Measurements from ENCODE around the gene GINS1.
A peak's percentile ranks its signal among the peaks of the same experiment; 100 is the strongest.

The GINS1 gene

GRCh38 chr20:25407311-25408169 is at the start of gene GINS1:
TSS of gene GINS1 (plus strand) at chr20:25407673. CDS start at chr20:25407821, 148 bp downstream.
- DNase-seq = peak; percentile 97

GRCh38 chr20:25360631-25361286 is 46.7 kb upstream of the GINS1 start:
- DNase-seq = no peak

DNA sequence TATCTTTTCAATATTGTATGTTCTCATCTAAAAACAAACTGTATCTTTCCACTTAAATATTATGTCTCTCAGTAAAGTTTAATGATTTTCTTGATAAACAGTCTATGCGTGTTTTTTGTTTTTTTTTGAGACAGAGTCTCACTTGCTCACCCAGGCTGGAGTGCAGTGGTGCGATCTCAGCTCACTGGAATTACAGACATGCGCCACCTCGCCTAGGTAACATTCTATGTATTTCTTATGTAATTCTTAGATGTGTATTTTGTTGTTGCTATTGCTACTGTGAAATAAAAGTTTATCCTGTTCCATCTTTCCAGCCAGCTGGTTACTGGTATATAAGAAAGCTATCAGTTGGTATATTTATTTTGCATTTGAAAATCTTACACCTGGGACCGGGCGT is 46.2 kb upstream of the GINS1 start:
- no peak for DNase-seq

GRCh38 chr20:25364180-25364788 is 43.2 kb upstream of the GINS1 start:
- no peak for DNase-seq

- DNase-seq = no peak
Measured at GRCh38 chr20:25364879-25365699, 42.4 kb upstream of the GINS1 start.

DNA sequence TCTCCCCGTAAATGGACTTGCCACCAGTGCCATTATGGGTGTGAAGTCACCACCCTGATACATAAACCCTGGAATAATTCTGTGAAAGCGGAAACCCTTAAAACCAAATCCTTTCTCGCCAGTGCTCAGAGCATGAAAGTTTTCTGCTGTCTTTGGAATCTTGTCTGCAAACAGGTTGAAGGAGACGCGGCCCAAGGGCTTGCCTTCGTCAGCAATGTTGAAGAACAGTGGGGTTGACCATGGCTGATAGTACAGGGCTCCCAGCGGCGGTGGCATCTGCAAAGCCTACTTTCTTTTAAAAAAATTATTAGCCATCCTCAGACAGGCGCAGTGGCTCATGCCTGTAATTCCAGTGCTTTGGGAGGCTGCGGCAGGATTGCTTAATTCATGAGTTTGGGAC is 38.9 kb upstream of the GINS1 start:
- no peak for DNase-seq

DNA sequence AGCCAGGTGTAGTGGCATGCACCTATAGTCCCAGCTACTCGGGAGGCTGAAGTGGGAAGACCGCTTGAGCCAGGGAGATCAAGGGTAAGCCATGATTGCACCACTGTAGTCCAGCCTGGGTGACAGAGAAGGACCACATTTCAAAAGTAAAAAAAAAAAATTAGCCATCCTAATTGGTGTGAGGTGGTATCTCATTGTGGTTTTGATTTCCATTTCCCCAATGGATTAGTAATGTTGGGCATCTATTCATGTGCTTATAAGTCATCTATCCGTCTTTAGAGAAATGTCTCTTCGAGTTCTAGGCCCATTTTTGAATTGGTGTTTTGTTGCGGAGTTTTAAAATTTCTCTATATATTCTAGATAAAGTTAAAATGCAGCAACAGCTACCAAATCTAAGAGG is 38.5 kb upstream of the GINS1 start:
- DNase-seq = no peak

DNA sequence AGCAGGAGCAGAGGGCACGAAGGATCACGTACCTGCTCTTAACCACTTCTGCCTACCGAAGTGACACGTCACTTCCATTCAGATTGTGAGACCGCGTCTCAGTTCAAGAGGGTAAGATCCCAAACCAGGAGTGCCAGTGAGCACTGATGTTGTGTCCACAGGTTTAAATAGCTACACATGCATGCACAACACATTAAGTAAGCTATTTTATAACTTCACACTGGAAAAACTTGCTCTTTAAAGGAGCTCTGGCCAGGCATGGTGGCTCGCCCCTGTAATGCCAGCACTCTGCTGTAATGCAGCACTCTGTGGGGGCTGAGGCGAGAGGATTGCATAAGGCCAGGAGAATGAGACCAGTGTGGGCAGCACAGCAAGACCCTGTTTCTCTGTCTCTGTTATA is 37.9 kb upstream of the GINS1 start:
- DNase-seq = no peak

- no peak for DNase-seq
Measured at GRCh38 chr20:25369971-25370370, 37.5 kb upstream of the GINS1 start.

GRCh38 chr20:25372584-25373336 is 34.7 kb upstream of the GINS1 start:
- DNase-seq = no peak

DNA sequence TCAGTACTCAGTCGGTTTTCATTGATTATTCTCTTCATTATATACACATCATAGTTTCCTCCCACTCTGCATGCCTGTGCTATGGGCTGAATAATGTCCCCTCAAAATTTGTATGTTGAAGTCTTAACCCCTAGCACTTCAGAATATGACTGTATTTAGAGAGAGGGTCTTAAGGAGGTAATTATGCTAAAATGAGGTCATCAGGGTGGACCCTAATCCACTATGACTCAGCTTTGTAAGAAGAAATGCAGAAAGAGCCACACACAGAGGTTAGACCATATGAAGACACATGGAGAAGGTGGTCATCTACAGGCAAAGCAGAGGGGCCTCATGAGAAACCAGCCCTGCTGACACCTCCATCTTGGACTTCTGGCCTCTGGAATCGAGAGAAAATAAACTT is 32.6 kb upstream of the GINS1 start:
- no peak for DNase-seq

GRCh38 chr20:25376236-25376635 is 31.2 kb upstream of the GINS1 start:
- no peak for DNase-seq

GRCh38 chr20:25376886-25377285 is 30.6 kb upstream of the GINS1 start:
- no peak for DNase-seq

DNA sequence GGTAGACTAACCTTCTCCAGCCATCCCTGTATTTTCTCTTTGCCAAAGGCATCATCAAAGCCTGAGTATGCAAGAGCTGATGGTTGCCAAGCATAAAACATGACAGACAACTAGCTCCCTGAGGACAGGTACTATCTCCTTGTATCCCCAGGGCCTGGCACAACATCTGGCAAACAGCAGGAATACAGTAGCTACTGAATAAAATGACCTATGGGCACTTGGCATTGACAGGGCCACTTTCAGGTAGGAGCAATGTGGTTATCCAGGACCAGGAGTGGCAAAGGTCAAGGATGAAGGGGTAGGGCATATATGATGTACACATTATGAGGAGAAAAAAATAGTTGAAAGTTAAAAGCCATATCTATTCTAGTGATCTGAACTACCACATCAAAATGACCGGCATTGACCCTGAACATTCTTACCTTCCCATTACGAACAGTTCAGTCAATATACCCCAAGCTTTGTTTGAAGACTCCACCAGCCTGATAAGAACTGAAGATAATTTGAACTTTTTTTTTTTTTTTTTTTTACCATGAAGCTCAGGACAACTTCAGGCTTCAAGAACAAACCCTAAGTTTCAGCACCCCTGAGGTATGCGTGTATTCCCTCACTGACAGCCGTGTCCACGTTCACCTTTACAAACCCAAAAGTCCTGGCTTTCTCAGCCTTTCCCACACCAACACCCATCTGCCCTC is 29.1 kb upstream of the GINS1 start:
- DNase-seq = no peak

- no peak for DNase-seq
Measured at GRCh38 chr20:25378884-25379733, 28.4 kb upstream of the GINS1 start.

- no peak for DNase-seq
Measured at GRCh38 chr20:25380945-25381614, 26.4 kb upstream of the GINS1 start.

GRCh38 chr20:25382704-25383370 is 24.6 kb upstream of the GINS1 start:
- DNase-seq = no peak

DNA sequence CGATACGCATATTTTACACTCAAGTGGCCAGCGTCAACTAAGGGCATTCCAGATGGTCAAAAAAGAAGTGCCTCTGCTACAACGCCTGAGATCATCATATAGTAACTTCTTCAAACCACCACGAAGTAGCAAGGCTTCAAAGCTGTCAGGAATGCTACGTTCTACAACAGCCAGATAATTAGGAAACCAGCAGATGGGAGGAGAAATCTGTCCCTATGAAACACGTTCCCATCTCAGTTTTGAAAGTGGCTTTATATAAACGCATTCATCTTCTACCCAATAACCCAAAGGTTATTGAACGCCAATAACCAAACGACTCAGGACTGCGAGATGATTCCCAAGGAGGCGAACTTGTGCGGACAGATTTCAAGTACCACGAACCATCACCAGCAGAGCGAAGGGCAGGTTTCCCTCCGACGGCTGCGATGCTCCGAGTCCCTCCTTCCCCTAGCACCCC is 18.0 kb upstream of the GINS1 start:
- DNase-seq = no peak

- DNase-seq = peak; percentile 86
Measured at GRCh38 chr20:25389858-25390537, 17.5 kb upstream of the GINS1 start.

Data from NCI-H146 (cell line).